Memory B cell (primary cell): Measurements from ENCODE around the gene FAM180B.
"Not testable (repeated sequence)": the region's sequence is repeated elsewhere in the genome, so short reads cannot be mapped to it uniquely, and the experiment has no call there.

Source experiments
- ATAC-seq: fragments of 150-1000 bp; cut with Tn5 transposase; 2 replicates; pipeline ENCODE4 v1.10.0; 2021; ENCODE audit warnings: low read depth, mild to moderate bottlenecking, moderate library complexity
- DNase-seq, 2 donors: peaks; one replicate each; pipeline ENCODE4 v3.0.0; 2022; ENCODE audit warnings: low spot score in 2 of 2
- H3K27ac Mint-ChIP-seq: one replicate; pipeline ENCODE4 v1.8.0; 2022; ENCODE audit warnings: mild to moderate bottlenecking, moderate library complexity, mixed read lengths
- H3K27me3 Mint-ChIP-seq: one replicate; pipeline ENCODE4 v1.8.0; 2022; ENCODE audit warnings: mixed read lengths
- H3K36me3 Mint-ChIP-seq: one replicate; pipeline ENCODE4 v1.8.0; 2022; ENCODE audit warnings: mild to moderate bottlenecking, mixed read lengths
- H3K4me1 Mint-ChIP-seq: one replicate; pipeline ENCODE4 v1.8.0; 2022; ENCODE audit warnings: mixed read lengths
- H3K4me3 Mint-ChIP-seq: one replicate; pipeline ENCODE4 v1.8.0; 2022; ENCODE audit warnings: mild to moderate bottlenecking, moderate library complexity, mixed read lengths
- H3K9me3 Mint-ChIP-seq: one replicate; pipeline ENCODE4 v1.8.0; 2022; ENCODE audit warnings: mixed read lengths

FAM180B gene

DNA sequence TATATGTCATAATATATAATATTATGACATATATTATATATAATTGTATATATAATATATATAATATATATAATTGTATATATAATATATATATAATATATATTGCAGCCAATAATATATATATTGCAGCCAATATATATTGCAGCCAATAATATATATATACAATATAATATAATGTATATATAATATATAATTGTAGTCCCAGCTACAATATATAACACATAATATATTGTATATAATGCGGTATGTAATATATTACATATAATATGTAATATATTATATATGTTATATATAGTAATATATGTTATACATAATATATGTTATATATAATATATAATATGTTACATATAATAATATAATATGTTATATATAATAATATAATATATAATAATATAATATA, 27.8 kb upstream of the FAM180B start:
- no peak for DNase-seq
- Mint-ChIP-seq H3K4me3 (no peak overlapping the region), H3K36me3 (no peaks in the 10 kb centered on the region), H3K4me1 (peaks cover 7% of the 10 kb centered on the region), H3K9me3 (no peaks in the 10 kb centered on the region), H3K27ac (no peak overlapping the region), H3K27me3 (no peaks in the 10 kb centered on the region)
- no peak for ATAC-seq

- peaks cover 6% of the 10 kb centered on the region for H3K4me1 Mint-ChIP-seq
- no peak overlapping the region for H3K27ac Mint-ChIP-seq
- no peaks in the 10 kb centered on the region for H3K27me3 Mint-ChIP-seq
- H3K9me3 Mint-ChIP-seq = no peaks in the 10 kb centered on the region
- no peaks in the 10 kb centered on the region for H3K36me3 Mint-ChIP-seq
- H3K4me3 Mint-ChIP-seq = no peak overlapping the region
- ATAC-seq (no peak), DNase-seq (no peak)
Measured at GRCh38 chr11:47560426-47560825, 26.1 kb upstream of the FAM180B start.

- H3K27ac Mint-ChIP-seq, H3K4me1 Mint-ChIP-seq, H3K9me3 Mint-ChIP-seq, ATAC-seq, H3K27me3 Mint-ChIP-seq, DNase-seq, H3K4me3 Mint-ChIP-seq, H3K36me3 Mint-ChIP-seq: not testable (repeated sequence)
Measured at GRCh38 chr11:47562393-47562792, 24.1 kb upstream of the FAM180B start.

- H3K4me1 Mint-ChIP-seq, H3K9me3 Mint-ChIP-seq, H3K36me3 Mint-ChIP-seq, DNase-seq, ATAC-seq, H3K27ac Mint-ChIP-seq, H3K27me3 Mint-ChIP-seq: not testable (repeated sequence)
- H3K4me3 Mint-ChIP-seq = peak overlapping the region; percentile 52
Measured at GRCh38 chr11:47564366-47564765, 22.1 kb upstream of the FAM180B start.

DNA sequence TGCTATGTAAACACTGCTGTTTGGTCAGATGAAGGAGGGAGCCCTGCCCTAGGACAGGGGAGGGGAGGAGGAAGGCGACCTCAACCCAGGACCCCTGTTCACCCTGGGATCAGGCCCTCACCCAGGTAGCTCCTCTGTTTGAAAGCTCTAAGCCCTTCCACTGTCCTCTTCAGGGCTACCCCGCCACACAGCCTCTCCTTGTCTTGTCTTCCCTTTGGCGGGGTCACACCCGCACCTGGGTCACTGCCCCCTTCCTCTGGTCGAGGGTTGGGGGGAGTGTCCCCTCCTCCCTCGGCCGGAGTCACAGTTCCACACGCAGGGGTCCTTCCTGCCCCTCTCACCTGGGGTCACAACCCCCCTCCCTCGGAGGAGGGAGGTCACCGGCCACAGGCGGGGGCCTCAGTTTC, 21.5 kb upstream of the FAM180B start:
- H3K36me3 Mint-ChIP-seq = no peaks in the 10 kb centered on the region
- peaks cover 10% of the 10 kb centered on the region for H3K4me1 Mint-ChIP-seq
- H3K4me3 Mint-ChIP-seq = peak overlapping the region; percentile 84
- H3K9me3 Mint-ChIP-seq = no peaks in the 10 kb centered on the region
- DNase-seq = peak in 1 of 2 donors; percentile 19
- no peak for ATAC-seq
- no peaks in the 10 kb centered on the region for H3K27me3 Mint-ChIP-seq
- peak overlapping the region; percentile 61 for H3K27ac Mint-ChIP-seq

- DNase-seq = peak; percentile 45 to 55
- peak; percentile 91 for ATAC-seq
- Mint-ChIP-seq H3K27me3 (no peaks in the 10 kb centered on the region), H3K9me3 (no peaks in the 10 kb centered on the region), H3K27ac (peak within 1 kb of the TSS; percentile 61), H3K4me1 (peaks cover 10% of the 10 kb centered on the region), H3K4me3 (peak within 1 kb of the TSS; percentile 84), H3K36me3 (no peaks in the 10 kb centered on the region)
Measured at GRCh38 chr11:47565340-47566148, 20.9 kb upstream of the FAM180B start, which contains the start of gene PTPMT1. Gene PTPMT1, plus strand, starts transcription at chr11:47565599. Its CDS starts 24 bp downstream, at chr11:47565623.

DNA sequence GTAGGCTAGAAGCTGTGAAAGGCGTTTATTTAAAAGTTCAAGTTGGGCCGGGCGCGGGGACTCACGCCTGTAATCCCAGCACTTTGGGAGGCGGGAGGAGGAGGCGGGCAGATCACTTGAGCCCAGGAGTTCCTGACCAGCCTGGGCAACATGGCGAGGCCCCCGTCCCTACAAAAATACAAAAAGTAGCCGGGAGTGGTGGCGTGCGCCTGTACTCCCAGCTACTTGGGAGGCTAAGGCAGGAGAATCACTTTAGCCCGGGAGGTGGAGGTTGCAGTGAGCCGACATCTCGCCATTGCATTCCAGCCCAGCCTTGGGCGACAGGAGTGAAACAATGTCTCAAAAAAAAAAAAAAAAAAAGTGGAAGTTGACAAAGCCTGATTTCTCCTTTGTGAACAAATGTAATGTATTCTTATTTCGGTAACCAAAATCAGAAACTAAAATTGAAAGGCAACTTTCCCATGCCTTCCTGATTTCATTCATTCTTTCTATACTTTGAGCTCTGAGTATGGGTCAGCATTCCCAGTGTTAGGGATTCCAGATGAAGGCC, 20.3 kb upstream of the FAM180B start:
- Mint-ChIP-seq H3K27me3 (no peaks in the 10 kb centered on the region), H3K4me1 (peaks cover 10% of the 10 kb centered on the region), H3K27ac (peak overlapping the region; percentile 61), H3K36me3 (peaks cover under 1% of the 10 kb centered on the region), H3K9me3 (no peaks in the 10 kb centered on the region), H3K4me3 (peak overlapping the region; percentile 84)
- ATAC-seq (no peak), DNase-seq (no peak)

DNA sequence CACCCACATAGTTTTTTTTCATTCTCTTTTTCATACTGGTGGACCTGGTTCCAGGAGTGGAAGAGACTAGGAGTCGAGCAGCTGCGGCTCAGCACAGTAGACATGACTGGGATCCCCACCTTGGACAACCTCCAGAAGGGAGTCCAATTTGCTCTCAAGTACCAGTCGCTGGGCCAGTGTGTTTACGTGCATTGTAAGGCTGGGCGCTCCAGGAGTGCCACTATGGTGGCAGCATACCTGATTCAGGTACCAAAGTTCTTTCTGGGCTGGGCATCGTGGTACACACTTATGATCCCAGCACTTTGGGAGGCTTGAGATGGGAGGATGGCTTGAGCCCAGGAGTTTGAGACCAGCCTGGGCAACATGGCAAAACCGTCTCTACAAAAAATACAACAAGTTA, 16.8 kb upstream of the FAM180B start:
- DNase-seq (no peak), ATAC-seq (no peak)
- H3K4me1 Mint-ChIP-seq = peaks cover 13% of the 10 kb centered on the region
- H3K4me3 Mint-ChIP-seq = no peak overlapping the region
- H3K36me3 Mint-ChIP-seq = peaks cover 12% of the 10 kb centered on the region
- no peaks in the 10 kb centered on the region for H3K27me3 Mint-ChIP-seq
- no peak overlapping the region for H3K27ac Mint-ChIP-seq
- H3K9me3 Mint-ChIP-seq = no peaks in the 10 kb centered on the region

DNA sequence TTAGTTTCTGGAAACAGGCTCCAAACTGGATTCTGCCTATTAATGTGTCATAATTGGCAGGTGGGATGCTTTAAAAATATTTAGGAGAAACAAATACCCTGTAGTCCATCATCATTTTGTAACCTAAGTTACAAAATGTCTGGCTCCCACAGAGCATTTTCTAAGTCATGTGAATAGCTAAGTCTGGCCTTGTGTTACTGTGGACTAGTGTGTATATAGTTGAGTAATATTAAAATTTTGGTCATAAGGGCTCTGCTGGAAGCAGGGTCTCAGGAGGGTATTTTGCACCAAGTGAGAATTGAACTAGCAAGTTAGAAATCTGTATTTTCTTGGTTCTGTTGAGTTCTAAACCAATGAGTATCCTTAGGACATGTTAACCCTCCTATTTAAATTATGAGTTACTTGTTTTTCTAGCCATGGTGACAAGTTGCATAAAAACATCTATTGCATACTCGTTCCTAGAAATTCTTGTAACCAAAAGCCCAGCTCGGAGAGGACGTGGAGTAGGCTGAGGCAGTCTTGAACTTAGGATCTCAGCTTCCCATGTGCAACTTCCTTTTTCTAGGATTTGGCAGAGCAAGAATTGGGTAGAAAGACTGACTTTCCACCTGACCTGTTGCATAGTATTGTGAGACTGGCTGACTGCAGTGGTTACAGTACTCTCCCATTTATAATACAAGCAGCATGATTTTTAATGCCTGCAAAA, 15.7 kb upstream of the FAM180B start:
- H3K9me3 Mint-ChIP-seq = no peaks in the 10 kb centered on the region
- H3K36me3 Mint-ChIP-seq = peaks cover 15% of the 10 kb centered on the region
- H3K27me3 Mint-ChIP-seq = no peaks in the 10 kb centered on the region
- H3K27ac Mint-ChIP-seq = peak overlapping the region; percentile 38
- H3K4me3 Mint-ChIP-seq = no peak overlapping the region
- peaks cover 9% of the 10 kb centered on the region for H3K4me1 Mint-ChIP-seq
- no peak for DNase-seq
- ATAC-seq = no peak

- Mint-ChIP-seq H3K36me3 (peaks cover 15% of the 10 kb centered on the region), H3K27ac (peak overlapping the region; percentile 38), H3K9me3 (no peaks in the 10 kb centered on the region), H3K27me3 (no peaks in the 10 kb centered on the region), H3K4me1 (peaks cover 9% of the 10 kb centered on the region), H3K4me3 (no peak overlapping the region)
- DNase-seq (no peak), ATAC-seq (no peak)
Measured at GRCh38 chr11:47571357-47571729, 15.1 kb upstream of the FAM180B start.

- ATAC-seq = no peak
- Mint-ChIP-seq H3K36me3 (peaks cover 15% of the 10 kb centered on the region), H3K9me3 (no peaks in the 10 kb centered on the region), H3K4me1 (peaks cover 5% of the 10 kb centered on the region), H3K4me3 (no peak overlapping the region), H3K27me3 (no peaks in the 10 kb centered on the region), H3K27ac (no peak overlapping the region)
- DNase-seq = no peak
Measured at GRCh38 chr11:47571895-47572294, 14.6 kb upstream of the FAM180B start.

GRCh38 chr11:47572715-47573255, 13.7 kb upstream of the FAM180B start:
- peaks cover 17% of the 10 kb centered on the region for H3K36me3 Mint-ChIP-seq
- H3K9me3 Mint-ChIP-seq = no peaks in the 10 kb centered on the region
- DNase-seq (no peak), ATAC-seq (no peak)
- H3K4me1 Mint-ChIP-seq = peaks cover 8% of the 10 kb centered on the region
- H3K4me3 Mint-ChIP-seq = no peak overlapping the region
- H3K27ac Mint-ChIP-seq = no peak overlapping the region
- H3K27me3 Mint-ChIP-seq = no peaks in the 10 kb centered on the region

GRCh38 chr11:47573321-47573720, 13.2 kb upstream of the FAM180B start:
- Mint-ChIP-seq H3K4me3 (no peak overlapping the region), H3K36me3 (peaks cover 17% of the 10 kb centered on the region), H3K9me3 (no peaks in the 10 kb centered on the region), H3K27me3 (no peaks in the 10 kb centered on the region), H3K27ac (no peak overlapping the region), H3K4me1 (peaks cover 8% of the 10 kb centered on the region)
- no peak for DNase-seq
- no peak for ATAC-seq

DNA sequence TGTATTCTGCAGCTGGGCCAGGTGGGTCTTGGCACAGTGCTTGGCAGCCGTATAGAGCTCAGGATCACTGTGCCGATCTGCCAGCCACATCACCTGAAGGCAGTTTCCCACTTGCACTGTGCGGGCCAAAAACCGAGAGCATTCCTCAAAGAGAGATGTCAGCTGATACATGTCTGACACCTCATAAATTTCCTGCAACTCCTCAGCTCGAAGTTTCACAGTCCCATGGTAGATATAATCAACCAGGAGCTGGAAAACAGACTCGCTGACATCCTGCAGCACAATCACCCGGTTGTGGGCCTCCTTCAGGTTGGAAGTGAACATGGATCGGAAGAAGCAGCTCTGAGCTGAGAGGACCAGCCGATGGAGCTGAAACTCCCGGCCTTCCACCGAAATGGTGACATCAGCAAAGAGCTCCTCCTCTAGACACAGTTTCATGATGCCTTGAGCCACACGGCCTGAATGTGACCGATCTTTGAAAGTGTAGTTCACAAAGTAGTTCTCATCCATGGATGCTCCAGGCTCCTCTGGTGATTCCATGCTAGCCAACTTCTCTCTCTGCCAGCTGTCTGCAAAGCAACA, 8.9 kb upstream of the FAM180B start:
- peaks cover 18% of the 10 kb centered on the region for H3K36me3 Mint-ChIP-seq
- no peak for DNase-seq
- H3K4me1 Mint-ChIP-seq = peaks cover 17% of the 10 kb centered on the region
- no peak for ATAC-seq
- H3K4me3 Mint-ChIP-seq = peak overlapping the region; percentile 100
- no peaks in the 10 kb centered on the region for H3K27me3 Mint-ChIP-seq
- H3K27ac Mint-ChIP-seq = no peak overlapping the region
- H3K9me3 Mint-ChIP-seq = no peaks in the 10 kb centered on the region
